IMR-90 (cell line): Measurements from ENCODE around the gene ANGPT4. TPM values are rescaled to one million over a fixed set of nuclear protein-coding genes. Genes with fewer than 3 reads are reported as not detected.
A peak's percentile ranks its signal among the peaks of the same experiment; 100 is the strongest.

Experiments
- ATAC-seq: fragments of 200-7000 bp; cut with Tn5 transposase; 2 replicates; pipeline ENCODE4 v1.9.1; 2020; ENCODE audit warnings: low read depth, mild to moderate bottlenecking, moderate library complexity
- BruUV-seq: library from RNA; stranded (reverse); fragments of 400-500 nt; replicated peaks from 2 replicates; lab custom pipeline; 2021; lab: Mats Ljungman, UMichigan
- CTCF ChIA-PET: fragments of 300-600 bp; formaldehyde crosslinking; extraction: SDS; loops from one replicate; lab custom pipeline; 2021; ENCODE audit warnings: antibody characterized with exemption; lab: Yijun Ruan, JAX
- POLR2A ChIA-PET: fragments of 300-600 bp; sonication (Branson Sonifier 250); formaldehyde crosslinking; loops from one replicate; lab custom pipeline; 2022; ENCODE audit warnings: antibody characterized with exemption; ENCODE audit not compliant: unreplicated experiment; lab: Charles Lee
- DNase-seq: peaks from one replicate; pipeline ENCODE4 v3.0.0; 2013
- H2AFZ ChIP-seq: replicated peaks from 2 replicates; pipeline ENCODE3; 2013; ENCODE audit warnings: low read length, mild to moderate bottlenecking; ENCODE audit not compliant: poor library complexity
- H2AK5ac ChIP-seq: 2 replicates; pipeline ENCODE4 v1.6.1; 2013; ENCODE audit warnings: low read depth, low read length, inconsistent platforms
- H2AK9ac ChIP-seq: replicated peaks from 2 replicates; pipeline ENCODE3; 2013; ENCODE audit warnings: mild to moderate bottlenecking, low read depth, low read length, moderate library complexity; ENCODE audit not compliant: poor library complexity
- H2BK120ac ChIP-seq: 2 replicates; pipeline ENCODE4 v1.6.1; 2013; ENCODE audit warnings: low read depth, low read length, inconsistent platforms
- H2BK15ac ChIP-seq: 3 replicates; pipeline ENCODE4 v1.6.1; 2013; ENCODE audit warnings: low read depth, low read length, inconsistent platforms
- H2BK20ac ChIP-seq: 2 replicates; pipeline ENCODE4 v1.6.1; 2013; ENCODE audit warnings: low read depth, mild to moderate bottlenecking, inconsistent platforms, low read length, moderate library complexity
- H2BK5ac ChIP-seq: 2 replicates; pipeline ENCODE4 v1.6.1; 2013; ENCODE audit warnings: mild to moderate bottlenecking, low read depth, low read length, inconsistent platforms; ENCODE audit not compliant: poor library complexity, severe bottlenecking
- H3K14ac ChIP-seq: replicated peaks from 2 replicates; pipeline ENCODE4 v1.6.1; 2013; ENCODE audit warnings: low read depth, low read length, inconsistent platforms
- H3K18ac ChIP-seq: 2 replicates; pipeline ENCODE4 v1.6.1; 2013; ENCODE audit warnings: low read depth, low read length, control low read depth
- H3K23ac ChIP-seq: 2 replicates; pipeline ENCODE4 v1.6.1; 2013; ENCODE audit warnings: low read depth, low read length, inconsistent platforms
- H3K27ac ChIP-seq: 2 replicates; pipeline ENCODE4 v1.5.1; 2013; ENCODE audit warnings: mild to moderate bottlenecking, control low read depth, low read length; ENCODE audit not compliant: insufficient read depth
- H3K27me3 ChIP-seq: 2 replicates; pipeline ENCODE4 v1.6.1; 2013; ENCODE audit warnings: low read length; ENCODE audit not compliant: control insufficient read depth, insufficient read depth
- H3K36me3 ChIP-seq: 2 replicates; pipeline ENCODE4 v1.6.1; 2013; ENCODE audit warnings: low read length, mixed read lengths; ENCODE audit not compliant: control insufficient read depth, insufficient read depth
- H3K4ac ChIP-seq: 2 replicates; pipeline ENCODE4 v1.6.1; 2013; ENCODE audit warnings: low read depth, low read length, inconsistent platforms
- H3K4me1 ChIP-seq: 2 replicates; pipeline ENCODE4 v1.6.1; 2013; ENCODE audit warnings: low read length, mixed read lengths; ENCODE audit not compliant: control insufficient read depth, insufficient read depth
- H3K4me2 ChIP-seq: 2 replicates; pipeline ENCODE4 v1.6.1; 2013; ENCODE audit warnings: low read depth, mild to moderate bottlenecking, control low read depth, low read length, moderate library complexity
- H3K4me3 ChIP-seq: 2 replicates; pipeline ENCODE4 v1.5.1; 2013; ENCODE audit warnings: low read depth, mild to moderate bottlenecking, control low read depth, low read length, moderate library complexity; ENCODE audit not compliant: insufficient read depth
- H3K56ac ChIP-seq: 2 replicates; pipeline ENCODE4 v1.6.1; 2013; ENCODE audit warnings: low read length, inconsistent platforms; ENCODE audit not compliant: insufficient read depth; ENCODE audit errors: extremely low read depth
- H3K79me1 ChIP-seq, 2 experiments: 2 replicates each; pipeline ENCODE4 v1.6.1; 2013; ENCODE audit warnings: low read length in 2 of 2, inconsistent platforms in 1 of 2, low read depth in 1 of 2
- H3K9ac ChIP-seq: 2 replicates; pipeline ENCODE4 v1.6.1; 2013; ENCODE audit warnings: low read depth, low read length, control low read depth
- H3K9me1 ChIP-seq: 2 replicates; pipeline ENCODE4 v1.6.1; 2013; ENCODE audit warnings: low read length, inconsistent platforms; ENCODE audit not compliant: insufficient read depth
- H3K9me3 ChIP-seq: 2 replicates; pipeline ENCODE4 v1.6.1; 2013; ENCODE audit warnings: low read length; ENCODE audit not compliant: control insufficient read depth, insufficient read depth
- H4K20me1 ChIP-seq: 2 replicates; pipeline ENCODE4 v1.6.1; 2013; ENCODE audit warnings: low read length, inconsistent platforms; ENCODE audit not compliant: insufficient read depth
- H4K5ac ChIP-seq: 2 replicates; pipeline ENCODE4 v1.6.1; 2013; ENCODE audit warnings: mild to moderate bottlenecking, low read depth, low read length, control low read depth
- H4K8ac ChIP-seq, 2 experiments: 2 replicates each; pipeline ENCODE4 v1.6.1; 2013; ENCODE audit warnings: low read depth in 2 of 2, low read length in 2 of 2, control low read depth in 1 of 2, inconsistent platforms in 1 of 2
- H4K91ac ChIP-seq: 2 replicates; pipeline ENCODE4 v1.6.1; 2013; ENCODE audit warnings: low read depth, low read length, inconsistent platforms; ENCODE audit not compliant: insufficient read depth
- MAZ ChIP-seq: IDR thresholded peaks from 2 replicates; pipeline ENCODE4 v1.6.1; 2012; ENCODE audit warnings: low read depth, mild to moderate bottlenecking, low read length, improper control_type of control experiment, moderate library complexity, borderline replicate concordance
- RCOR1 ChIP-seq: IDR thresholded peaks from 2 replicates; pipeline ENCODE4 v1.6.1; 2012; ENCODE audit warnings: mild to moderate bottlenecking, low read length, improper control_type of control experiment; ENCODE audit not compliant: insufficient replicate concordance
- WGBS, 2 experiments: methylation state at CpG; one replicate each; pipeline versions ENCODE4 v1.1.5 to v1.1.7; 2013; ENCODE audit warnings: missing lambda C conversion rate in 2 of 2; ENCODE audit not compliant: insufficient read length in 1 of 2; ENCODE audit errors: extremely low coverage in 2 of 2; 5-methylcytosine and 5-hydroxymethylcytosine counted together
- dilution Hi-C: fragments of 300-500 bp; cut with HindIII; formaldehyde crosslinking; loops from one replicate; pipeline ENCODE4 v1.14.3; 2018; ENCODE audit warnings: low sequenced_read_pairs; ENCODE audit not compliant: unreplicated experiment
- in situ Hi-C: fragments of 300-500 bp; cut with MboI; formaldehyde crosslinking; loops from 3 replicates; pipeline ENCODE4 v1.14.3; 2019; ENCODE audit warnings: low sequenced_read_pairs, inconsistent platforms, mixed read lengths
- intact Hi-C: fragments of 100-400 bp; cut with micrococcal nuclease; formaldehyde crosslinking; loops from 2 replicates; pipeline ENCODE4 v1.10.0; 2022
- polyA plus RNA-seq, 3 experiments: library from polyadenylated mRNA; depleted of rRNA; stranded (reverse); fragments of >200 nt; gene quantifications; 2 replicates each; pipeline ENCODE4 v1.2.3, GENCODE V29; 2012; ENCODE audit warnings: low replicate concordance in 1 of 3
- total RNA-seq: library from RNA; depleted of rRNA; stranded (reverse); fragments of >200 nt; gene quantifications from 2 replicates; pipeline ENCODE4 v1.2.3, GENCODE V29; 2012
- TF ChIP-seq, protein P1 (sequence below): fragments of 150-350 bp; IDR thresholded peaks from 2 replicates; pipeline ENCODE4 v1.6.1; 2017; ENCODE audit warnings: mild to moderate bottlenecking, antibody characterized with exemption, low read length, low read depth

ANGPT4 gene
- total and polyA plus RNA-seq, 2 of the 4 experiments (the other 2 are of a cell fraction), result not detected

DNA sequence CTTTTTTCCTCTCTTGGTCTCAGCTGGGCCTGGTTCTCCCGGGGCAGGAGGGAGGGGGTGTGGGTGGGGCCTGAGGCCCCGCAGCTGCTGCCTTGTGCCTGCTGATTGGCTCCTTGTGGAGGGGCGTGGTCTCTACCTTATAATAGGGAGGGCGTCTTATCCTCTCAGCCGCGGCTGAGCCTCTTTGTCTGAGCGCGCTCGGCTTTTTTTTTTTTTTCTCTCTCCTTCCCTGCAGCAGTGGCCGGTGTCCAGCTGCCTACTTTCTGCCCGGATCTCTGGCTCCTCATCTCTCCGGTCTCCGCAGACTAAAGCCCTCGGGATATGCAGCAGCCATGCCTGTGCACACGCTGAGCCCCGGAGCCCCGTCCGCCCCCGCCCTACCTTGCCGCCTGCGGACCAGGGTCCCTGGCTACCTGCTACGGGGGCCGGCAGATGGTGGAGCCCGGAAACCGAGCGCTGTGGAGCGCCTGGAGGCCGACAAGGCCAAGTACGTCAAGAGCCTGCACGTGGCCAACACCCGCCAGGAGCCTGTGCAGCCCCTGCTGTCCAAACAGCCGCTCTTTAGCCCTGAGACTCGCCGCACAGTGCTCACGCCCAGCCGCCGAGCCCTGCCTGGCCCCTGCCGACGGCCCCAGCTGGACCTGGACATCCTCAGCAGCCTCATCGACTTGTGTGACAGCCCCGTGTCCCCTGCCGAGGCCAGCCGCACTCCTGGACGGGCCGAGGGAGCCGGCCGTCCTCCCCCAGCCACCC, 71.5 kb downstream of the ANGPT4 start:
- CTCF ChIA-PET, result interaction anchor here (0.6 to 0.9 kb wide), 2 partner anchors 13 to 597 kb away, joined by 3 to 7 read pairs; no protein-coding TSS in a partner anchor
- peak overlapping the region; percentile 84 for H3K4me2 ChIP-seq
- in situ Hi-C loops, result no loop called here

More for the DNA sequence above, 71.5 kb downstream of the ANGPT4 start:
- Histone ChIP-seq H2BK15ac (no peak overlapping the region), H3K27ac (no peak overlapping the region), H3K18ac (no peak overlapping the region), H2AK5ac (no peak overlapping the region), H2AFZ (peak overlapping the region; percentile 56), H2BK5ac (no peak overlapping the region), H3K23ac (no peak overlapping the region), H3K4me3 (peak overlapping the region; percentile 46), H3K27me3 (no peaks in the 10 kb centered on the region), H3K4me1 (peaks cover 5% of the 10 kb centered on the region), H4K91ac (no peak overlapping the region), H2BK20ac (no peak overlapping the region), H3K79me1 (peaks cover 12 to 25% of the 10 kb centered on the region in 2 experiments), H3K56ac (no peak overlapping the region), H2AK9ac (peak overlapping the region; percentile 31), H3K14ac (no peak overlapping the region), H4K8ac (no peak overlapping the region), H3K4ac (no peak overlapping the region), H4K20me1 (no peaks in the 10 kb centered on the region; the same call in 1 of the 2 replicates), H3K9me1 (peaks cover 2% of the 10 kb centered on the region; the same call in 1 of the 2 replicates), H2BK120ac (no peak overlapping the region), H3K9ac (no peak overlapping the region; the same call in 1 of the 2 replicates), H4K5ac (no peak overlapping the region; the same call in 1 of the 2 replicates), H3K36me3 (no peaks in the 10 kb centered on the region), H3K9me3 (no peaks in the 10 kb centered on the region)
- dilution Hi-C loops (no loop called here), intact Hi-C loops (no loop called here)
- POLR2A ChIA-PET, result no interaction called here
- no TSS peak for BruUV-seq
- ATAC-seq, result peak; percentile 100
- DNase-seq, result peak; percentile 87
- WGBS, 2 experiments, result 28% methylated on average over 23 of the region's 47 CpGs; no CpG with 5 or more reads in 1 of the 2 experiments
- TF ChIP-seq RCOR1 (no peak), MAZ (peak; percentile 61; the same call in 1 of the 2 replicates)
- TF ChIP-seq, protein P1, sequence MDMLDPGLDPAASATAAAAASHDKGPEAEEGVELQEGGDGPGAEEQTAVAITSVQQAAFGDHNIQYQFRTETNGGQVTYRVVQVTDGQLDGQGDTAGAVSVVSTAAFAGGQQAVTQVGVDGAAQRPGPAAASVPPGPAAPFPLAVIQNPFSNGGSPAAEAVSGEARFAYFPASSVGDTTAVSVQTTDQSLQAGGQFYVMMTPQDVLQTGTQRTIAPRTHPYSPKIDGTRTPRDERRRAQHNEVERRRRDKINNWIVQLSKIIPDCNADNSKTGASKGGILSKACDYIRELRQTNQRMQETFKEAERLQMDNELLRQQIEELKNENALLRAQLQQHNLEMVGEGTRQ, result 0 out of 2 replicates have a peak, but pooled peaks have one; percentile 11
